T-helper 22 cell (primary cell): Measurements from ENCODE around the gene POLR3GL.
A peak's percentile ranks its signal among the peaks of the same experiment; 100 is the strongest.
"Not testable (repeated sequence)": the region's sequence is repeated elsewhere in the genome, so short reads cannot be mapped to it uniquely, and the experiment has no call there.

Experiments
- DNase-seq: peaks from one replicate; pipeline ENCODE4 v3.0.0-alpha.2; 2020; ENCODE audit warnings: low read depth

POLR3GL gene, protein sequence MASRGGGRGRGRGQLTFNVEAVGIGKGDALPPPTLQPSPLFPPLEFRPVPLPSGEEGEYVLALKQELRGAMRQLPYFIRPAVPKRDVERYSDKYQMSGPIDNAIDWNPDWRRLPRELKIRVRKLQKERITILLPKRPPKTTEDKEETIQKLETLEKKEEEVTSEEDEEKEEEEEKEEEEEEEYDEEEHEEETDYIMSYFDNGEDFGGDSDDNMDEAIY

GRCh38 chr1:145964328-145965118 lies at the start of gene POLR3GL, which contains the start of gene ANKRD34A:
Gene POLR3GL (plus strand): TSS chr1:145964690. CDS start chr1:145974866, 10,176 bp downstream.
Gene ANKRD34A (minus strand): TSS chr1:145964575. CDS start chr1:145961759, 2,816 bp downstream.
- peak; percentile 89 for DNase-seq

DNA sequence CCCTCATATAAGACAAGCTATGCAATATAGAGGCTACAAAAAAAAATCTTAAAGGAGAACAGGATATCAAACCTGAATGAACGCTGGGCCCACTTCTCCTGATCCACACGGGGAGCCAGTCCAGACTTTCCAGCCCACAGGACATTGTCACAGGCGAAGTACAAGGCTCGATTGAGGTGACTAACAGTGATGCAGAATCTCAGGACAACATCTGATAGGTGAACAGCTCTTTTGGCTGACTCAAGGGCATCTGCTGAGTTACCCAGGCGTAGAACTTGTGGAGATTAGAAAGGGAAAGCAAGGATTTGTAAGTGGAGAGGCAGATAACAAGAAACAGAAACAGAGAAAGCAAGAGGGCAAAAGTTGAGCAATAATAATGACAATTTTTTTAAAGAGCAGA lies 47.7 kb upstream of the POLR3GL start:
- no peak for DNase-seq

DNA sequence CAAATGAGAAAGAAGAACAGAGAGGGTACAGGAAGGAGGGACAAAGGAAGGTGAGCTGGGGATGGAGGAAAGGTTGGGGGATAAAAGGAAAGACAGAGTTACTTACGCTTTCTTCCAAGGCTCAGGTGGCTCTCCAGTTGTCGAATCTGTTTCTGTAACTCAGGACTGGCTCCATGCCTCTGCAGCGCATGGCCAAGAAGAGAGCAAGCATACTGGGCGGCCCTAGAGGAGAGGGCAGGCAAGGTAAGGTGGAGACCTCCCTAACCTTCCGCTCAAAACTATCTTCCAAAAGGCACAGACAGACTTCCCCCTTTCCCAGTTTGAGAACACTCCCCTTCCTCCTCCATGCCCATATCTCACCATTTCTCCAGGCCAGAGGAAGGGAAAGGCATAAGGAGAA lies 46.9 kb upstream of the POLR3GL start:
- DNase-seq: no peak

DNA sequence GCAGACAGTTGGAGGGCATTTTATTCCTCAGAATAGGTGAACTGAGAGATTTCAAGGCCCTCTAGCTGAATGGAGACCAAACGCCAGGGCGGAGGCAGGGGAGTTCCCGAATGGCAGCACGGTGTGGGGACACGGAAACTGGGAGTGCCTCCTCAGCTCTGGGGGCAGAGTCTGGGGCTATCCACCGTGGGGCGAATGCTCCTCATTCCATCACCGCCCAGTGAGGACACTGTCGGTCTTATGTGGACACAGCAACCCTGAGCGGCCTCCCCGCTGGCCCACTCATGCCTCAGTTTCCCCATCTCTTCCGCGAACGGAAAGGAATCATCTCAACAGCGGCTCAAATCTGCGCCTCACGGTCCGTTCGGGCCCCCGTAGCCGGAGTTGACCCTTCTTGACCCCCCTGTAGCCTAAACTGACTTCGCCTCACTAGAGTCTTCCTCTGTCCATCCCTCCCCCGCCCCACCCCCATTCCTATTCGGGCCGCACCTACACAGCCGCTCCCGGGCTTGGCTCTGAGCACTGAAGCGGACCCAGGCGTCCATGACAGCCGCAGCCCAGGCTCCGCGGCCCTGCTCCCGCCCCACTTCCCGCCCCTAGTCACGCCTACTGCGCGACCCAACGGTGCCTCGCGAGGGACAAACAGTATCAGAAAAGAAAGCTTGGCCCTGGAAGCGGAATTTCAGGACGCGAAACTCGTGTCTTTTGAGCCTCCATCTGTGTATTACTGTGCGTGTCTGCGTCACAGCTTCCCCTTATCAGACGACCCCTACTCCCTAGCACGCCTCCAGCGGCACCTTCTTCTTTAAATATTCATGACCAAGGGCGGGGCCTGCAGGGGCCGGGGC lies 46.1 kb upstream of the POLR3GL start, which contains the start of gene PEX11B:
PEX11B (minus strand) TSS at position 574 of the 848 bp plus-strand sequence; CDS start at position 545, 29 bp downstream.
- peak; percentile 87 for DNase-seq

DNA sequence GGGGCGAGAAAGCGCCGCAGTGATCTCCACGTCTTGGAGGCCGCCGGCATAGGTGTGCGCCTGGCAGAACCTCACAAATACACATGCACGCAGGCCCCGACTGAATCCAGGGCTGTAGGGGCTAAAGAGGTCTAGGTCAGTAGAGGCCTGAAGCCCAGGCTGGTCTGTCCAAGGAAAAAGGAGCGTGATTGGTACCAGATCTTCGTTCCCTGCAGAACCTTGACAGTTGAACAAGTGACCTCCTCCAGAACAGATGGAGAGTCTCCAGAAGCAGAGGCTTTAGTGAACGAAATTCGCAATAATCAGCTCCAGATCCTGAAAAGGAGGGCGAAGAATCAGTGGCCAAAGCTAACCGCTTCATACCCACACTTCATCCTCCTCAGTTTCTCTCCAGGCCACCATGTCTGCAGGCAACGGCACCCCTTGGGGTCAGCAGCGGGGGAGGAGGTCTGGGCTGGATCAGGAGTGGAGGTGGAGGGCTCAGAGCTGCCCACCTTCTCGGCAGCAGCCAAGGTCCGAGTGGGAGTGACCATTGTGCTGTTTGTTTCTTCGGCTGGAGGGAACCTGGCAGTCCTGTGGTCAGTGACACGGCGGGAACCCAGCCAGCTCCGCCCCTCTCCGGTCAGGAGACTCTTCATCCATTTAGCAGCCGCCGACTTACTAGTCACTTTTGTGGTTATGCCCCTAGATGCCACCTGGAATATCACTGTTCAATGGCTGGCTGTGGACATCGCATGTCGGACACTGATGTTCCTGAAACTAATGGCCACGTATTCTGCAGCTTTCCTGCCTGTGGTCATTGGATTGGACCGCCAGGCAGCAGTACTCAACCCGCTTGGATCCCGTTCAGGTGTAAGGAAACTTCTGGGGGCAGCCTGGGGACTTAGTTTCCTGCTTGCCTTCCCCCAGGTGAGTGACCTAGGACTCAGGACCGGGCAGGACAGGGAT lies 45.2 kb upstream of the POLR3GL start:
- no peak for DNase-seq

GRCh38 chr1:145920297-145920696 lies 44.2 kb upstream of the POLR3GL start:
- not testable (repeated sequence) for DNase-seq

DNA sequence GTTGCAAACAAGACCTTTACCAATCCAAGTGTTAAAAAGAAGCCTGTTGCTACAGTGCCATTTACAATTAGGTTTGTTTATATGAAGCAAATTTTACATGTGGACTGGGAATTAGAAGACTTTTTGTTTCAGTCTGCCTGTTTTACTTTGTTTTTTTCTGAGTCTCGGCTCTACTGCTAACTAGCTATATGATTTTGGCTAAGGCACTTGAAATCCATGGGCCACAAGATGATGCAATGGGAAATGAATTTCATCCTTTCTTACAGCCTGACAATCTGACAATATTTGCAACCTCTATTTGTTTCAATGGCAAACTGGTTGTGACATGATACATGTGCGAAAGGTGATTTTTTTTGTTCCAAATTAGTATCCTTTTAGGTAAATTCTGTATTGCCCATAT lies 42.2 kb upstream of the POLR3GL start:
- no peak for DNase-seq

DNA sequence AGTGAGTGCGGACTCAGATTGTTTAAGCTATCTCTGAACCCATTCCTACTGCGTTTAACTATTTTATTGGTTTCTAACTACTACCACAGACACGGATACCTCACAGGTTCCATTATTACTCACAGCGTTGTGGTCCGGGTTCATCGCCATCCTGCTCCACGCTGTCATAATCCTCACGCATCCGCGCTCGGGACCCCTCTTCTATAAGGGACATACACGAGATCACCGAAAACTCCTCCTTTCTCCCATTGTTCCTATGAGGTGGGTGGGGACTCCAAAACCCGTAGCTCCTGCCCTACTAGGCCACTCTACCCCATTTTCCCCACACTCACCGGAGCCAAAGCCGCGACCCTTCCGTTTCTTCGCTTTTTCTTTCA lies 37.8 kb upstream of the POLR3GL start:
- no peak for DNase-seq

GRCh38 chr1:145927063-145927886 lies 37.2 kb upstream of the POLR3GL start, which contains the start of gene RBM8A:
Gene RBM8A (minus strand): TSS chr1:145927484. CDS start chr1:145927426, 58 bp downstream.
- peak; percentile 91 for DNase-seq

DNA sequence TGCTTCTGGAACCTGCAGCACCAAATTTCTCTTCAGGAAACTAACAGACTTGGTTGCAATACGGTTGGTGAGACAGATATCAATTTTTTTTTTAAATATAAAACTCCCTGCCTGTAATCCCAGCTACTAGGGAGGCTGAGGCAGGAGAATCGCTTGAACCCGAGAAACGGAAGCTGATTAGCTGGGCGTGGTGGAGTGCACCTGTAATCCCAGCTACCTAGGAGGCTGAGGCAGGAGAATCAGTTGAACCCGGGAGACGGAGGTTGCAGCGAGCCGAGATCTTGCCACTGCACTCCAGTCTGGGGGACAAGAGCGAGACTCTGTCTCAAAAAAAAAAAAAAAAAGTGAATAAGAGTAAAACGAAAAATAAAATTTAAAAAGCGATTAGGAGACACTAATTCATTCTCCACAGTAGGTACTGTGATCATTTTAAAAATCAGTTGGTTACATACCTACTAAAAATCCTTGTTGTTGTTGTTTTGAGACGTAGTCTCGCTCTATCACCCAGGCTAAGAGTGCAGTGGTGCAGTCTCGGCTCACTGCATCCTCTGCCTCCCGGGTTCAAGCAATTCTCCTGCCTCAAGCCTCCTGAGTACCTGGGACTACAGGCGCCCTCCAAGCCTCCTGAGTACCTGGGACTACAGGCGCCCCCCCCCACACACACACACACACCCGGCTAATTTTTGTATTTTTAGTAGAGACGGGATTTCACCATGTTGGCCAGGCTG lies 36.4 kb upstream of the POLR3GL start:
- no peak for DNase-seq

DNA sequence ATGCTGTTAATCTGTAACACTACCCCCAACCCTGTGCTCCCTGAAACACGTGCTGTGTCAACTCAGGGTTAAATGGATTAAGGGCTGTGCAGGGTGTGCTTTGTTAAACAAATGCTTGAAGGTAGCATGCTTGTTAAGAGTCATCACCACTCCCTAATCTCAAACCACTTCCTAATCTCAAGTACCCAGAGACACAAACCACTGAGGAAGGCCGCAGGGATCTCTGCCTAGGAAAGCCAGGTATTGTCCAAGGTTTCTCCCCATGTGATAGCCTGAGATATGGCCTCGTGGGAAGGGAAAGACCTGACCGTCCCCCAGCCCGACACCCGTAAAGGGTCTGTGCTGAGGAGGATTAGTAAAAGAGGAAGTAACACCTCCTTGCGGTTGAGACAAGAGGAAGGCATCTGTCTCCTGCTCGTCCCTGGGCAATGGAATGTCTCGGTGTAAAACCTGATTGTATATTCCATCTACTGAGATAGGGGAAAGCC lies 31.9 kb upstream of the POLR3GL start:
- DNase-seq: peak; percentile 16

DNA sequence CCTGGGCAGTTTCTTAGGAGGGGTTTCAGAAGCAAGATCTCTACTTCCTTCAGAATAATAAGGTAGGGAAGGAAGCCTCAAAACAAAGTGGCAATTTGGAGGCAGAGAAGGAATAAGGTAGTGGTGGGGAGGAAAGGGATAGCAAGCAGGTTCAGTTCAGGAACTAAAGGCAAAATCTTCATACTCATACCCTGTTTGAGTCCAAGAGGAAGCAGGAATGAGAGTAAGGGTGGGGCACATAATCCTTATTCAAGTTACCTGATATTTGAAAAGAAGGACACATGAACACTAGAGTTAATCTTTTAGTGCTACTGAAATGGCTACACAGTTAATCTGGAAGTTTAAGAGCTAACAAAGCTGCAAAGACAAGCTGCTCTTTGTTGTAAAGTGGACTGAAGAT lies 28.8 kb upstream of the POLR3GL start:
- DNase-seq: no peak

DNA sequence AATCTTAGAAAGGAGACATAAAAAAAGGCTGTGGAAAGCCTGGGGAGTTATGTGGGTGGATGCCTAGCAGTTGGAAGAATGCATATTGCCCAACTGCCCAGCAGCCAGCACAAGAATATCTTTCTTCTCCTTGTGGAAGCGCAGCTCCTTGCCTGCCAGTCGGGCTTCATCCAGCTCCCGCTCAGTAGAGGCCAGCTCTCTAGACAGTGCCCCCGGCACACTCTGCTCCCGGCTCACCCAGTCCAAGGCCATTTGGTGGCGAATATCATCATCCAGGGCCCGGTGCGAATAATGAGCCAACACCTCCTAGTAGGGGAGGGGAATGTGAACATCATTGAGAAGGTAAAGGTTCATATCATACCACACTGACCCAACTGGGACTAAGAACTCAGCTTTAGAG lies 28.2 kb upstream of the POLR3GL start:
- no peak for DNase-seq

DNA sequence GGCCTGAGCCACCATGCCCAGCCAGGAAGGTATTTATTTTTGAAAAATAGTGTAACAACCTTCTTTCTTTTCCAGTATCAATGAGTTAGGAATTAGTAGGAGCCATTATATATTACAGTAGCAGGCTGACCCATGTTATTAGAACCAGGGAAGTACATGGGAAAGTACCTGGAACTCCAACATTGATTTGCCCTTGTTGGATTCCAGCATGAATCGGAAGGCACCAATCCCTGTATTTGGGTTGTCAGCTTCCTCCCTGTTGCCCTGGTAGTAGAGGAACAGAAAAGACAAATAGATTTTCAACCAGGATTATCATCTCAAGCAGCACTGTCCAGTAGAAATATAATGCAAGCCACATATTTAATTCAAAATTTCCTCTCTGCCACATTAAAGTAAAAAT lies 27.1 kb upstream of the POLR3GL start:
- DNase-seq: no peak

DNA sequence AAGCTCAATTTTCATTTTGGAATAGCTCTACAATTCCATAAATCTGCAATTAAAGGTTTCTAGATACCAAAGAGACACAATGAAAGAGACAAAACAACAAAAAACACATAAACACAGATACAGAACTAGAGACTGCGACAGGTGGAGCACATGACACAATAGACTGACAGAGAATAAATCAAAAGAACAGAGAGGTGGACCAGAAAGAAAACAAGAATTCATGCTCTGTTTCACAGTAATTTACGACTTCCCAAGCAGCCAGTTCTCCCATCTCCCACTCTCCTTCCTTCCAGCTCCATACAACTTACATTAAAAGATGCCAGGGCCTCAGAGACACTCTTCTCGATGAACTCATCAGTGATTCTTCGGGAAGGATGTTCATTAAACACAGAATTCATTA lies 22.1 kb upstream of the POLR3GL start:
- no peak for DNase-seq

DNA sequence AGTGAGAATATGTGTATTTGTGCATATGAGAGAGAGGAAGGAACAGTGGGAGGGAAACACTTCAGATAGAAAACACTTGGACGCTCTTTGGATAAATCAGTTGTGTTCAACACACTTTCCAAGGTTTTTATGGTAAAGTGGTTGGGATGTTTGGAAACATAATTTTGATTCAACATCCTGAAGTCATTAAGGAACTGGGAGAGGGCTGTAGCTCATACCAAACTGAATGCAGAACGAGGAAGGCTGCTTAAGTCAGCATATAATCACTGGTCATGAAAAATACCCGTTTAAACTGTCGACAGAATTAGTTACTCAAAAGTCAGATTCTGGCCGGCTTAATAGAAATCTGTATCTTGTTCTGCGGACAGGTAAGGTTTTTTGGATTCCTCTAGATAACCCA lies 21.6 kb upstream of the POLR3GL start:
- DNase-seq: no peak

DNA sequence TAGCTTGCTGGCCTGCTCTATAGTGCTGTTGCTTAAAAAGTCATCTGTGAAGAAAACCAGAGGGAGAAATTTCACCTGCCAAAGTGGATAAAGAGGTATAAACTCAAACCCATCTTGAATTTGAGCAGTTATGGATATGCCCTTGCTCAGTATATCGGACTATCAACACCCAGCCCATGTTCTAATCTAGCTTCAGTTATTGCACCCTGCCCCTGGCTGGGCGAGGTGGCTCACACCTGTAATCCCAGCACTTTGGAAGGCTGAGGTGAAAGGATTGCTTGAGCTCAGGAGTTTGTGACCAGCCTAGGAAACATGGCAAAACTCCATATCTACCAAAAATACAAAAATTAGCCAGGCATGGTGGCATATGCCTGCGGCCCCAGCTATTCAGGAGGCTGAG lies 20.0 kb upstream of the POLR3GL start:
- DNase-seq: no peak

DNA sequence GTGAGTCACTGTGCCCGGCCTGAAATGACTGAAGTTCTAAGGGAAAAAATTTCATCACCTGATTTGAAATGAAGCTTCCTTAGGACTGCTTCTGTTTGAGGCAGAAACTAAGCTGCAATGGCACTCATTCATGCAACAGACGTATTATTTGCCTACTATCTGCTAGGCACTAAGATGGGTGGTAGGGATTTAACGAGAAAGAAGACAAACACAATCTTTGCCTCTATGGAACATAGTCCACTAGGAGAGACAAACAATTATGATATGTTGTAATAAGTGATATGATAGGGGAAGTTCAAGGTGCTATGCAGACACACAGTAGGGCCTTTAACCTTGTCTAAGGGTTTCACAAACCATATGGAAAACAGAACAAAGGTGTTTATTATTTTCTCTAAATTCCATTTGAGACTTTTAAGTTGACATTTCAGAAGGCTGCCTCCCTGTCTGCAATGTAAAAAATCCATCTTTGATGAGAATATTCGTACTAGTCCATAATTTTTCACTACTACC lies 18.0 kb upstream of the POLR3GL start:
- no peak for DNase-seq

DNA sequence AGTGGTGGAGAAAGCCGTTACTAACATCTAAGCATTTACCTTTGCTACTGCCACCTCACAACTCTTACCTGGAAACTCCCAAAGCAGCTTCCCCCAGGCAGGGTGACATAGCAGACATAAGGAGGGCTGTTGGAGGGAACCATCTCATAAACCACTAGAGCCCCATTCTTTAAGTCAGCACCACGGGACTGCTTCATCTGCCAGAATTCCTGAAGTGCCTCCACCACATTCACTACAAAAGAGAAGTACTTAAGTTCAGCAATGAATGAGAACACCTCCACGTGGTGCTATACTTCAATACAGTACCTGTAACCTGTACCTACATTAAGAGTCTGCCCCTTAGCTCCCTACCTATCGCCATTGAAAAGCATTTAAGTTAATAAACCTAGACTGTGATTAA lies 16.9 kb upstream of the POLR3GL start:
- DNase-seq: no peak
